Lower lobe of right lung (tissue), 2 donors: ENCODE measurements around the gene GNG7. TPM values are rescaled to one million over a fixed set of nuclear protein-coding genes. Genes with fewer than 3 reads are reported as not detected.
A peak's percentile ranks its signal among the peaks of the same experiment; 100 is the strongest.

Experiments used
- ATAC-seq, 2 donors: fragments of 200-7000 bp; cut with Tn5 transposase; one replicate each; pipeline ENCODE4 v1.9.1; 2020 to 2022; ENCODE audit warnings: mild to moderate bottlenecking in 2 of 2, moderate library complexity in 2 of 2
- DNase-seq: peaks from one replicate; pipeline ENCODE4 v3.0.0-alpha.2; 2020
- H3K27ac ChIP-seq: fragments of 200-600 bp; one replicate; pipeline ENCODE4 v1.8.0; 2022
- H3K27me3 ChIP-seq: fragments of 200-600 bp; one replicate; pipeline ENCODE4 v1.8.0; 2022; ENCODE audit warnings: low read depth
- H3K36me3 ChIP-seq: fragments of 200-600 bp; one replicate; pipeline ENCODE4 v1.8.0; 2022; ENCODE audit warnings: mild to moderate bottlenecking
- H3K4me1 ChIP-seq: fragments of 200-600 bp; one replicate; pipeline ENCODE4 v1.8.0; 2022
- H3K4me3 ChIP-seq: fragments of 200-600 bp; one replicate; pipeline ENCODE4 v1.8.0; 2022; ENCODE audit warnings: mild to moderate bottlenecking
- H3K9me3 ChIP-seq: fragments of 200-600 bp; one replicate; pipeline ENCODE4 v1.8.0; 2022
- intact Hi-C: fragments of 100-400 bp; cut with DNase I; formaldehyde crosslinking; loops from one replicate; pipeline ENCODE4 v1.11.0; 2022
- total RNA-seq: library from RNA; stranded (reverse); fragmentation: NEBNext Ultra II Directional; extraction: Animal tissue kit (Norgen Biotek cat#: 25700); gene quantifications from one replicate; pipeline ENCODE4 v1.2.1, GENCODE V29; 2021
- TF ChIP-seq, protein P1 (sequence below): fragments of 200-600 bp; IDR thresholded peaks from one replicate; pipeline ENCODE4 v1.8.0; 2022; ENCODE audit warnings: antibody characterized with exemption, mild to moderate bottlenecking
- donor health status: DM: no; HTN: yes; CAD: no; lungs with severe emphysema.

GNG7 gene
- total RNA-seq, 1 donor from 2014 or later = 6.2 TPM

DNA sequence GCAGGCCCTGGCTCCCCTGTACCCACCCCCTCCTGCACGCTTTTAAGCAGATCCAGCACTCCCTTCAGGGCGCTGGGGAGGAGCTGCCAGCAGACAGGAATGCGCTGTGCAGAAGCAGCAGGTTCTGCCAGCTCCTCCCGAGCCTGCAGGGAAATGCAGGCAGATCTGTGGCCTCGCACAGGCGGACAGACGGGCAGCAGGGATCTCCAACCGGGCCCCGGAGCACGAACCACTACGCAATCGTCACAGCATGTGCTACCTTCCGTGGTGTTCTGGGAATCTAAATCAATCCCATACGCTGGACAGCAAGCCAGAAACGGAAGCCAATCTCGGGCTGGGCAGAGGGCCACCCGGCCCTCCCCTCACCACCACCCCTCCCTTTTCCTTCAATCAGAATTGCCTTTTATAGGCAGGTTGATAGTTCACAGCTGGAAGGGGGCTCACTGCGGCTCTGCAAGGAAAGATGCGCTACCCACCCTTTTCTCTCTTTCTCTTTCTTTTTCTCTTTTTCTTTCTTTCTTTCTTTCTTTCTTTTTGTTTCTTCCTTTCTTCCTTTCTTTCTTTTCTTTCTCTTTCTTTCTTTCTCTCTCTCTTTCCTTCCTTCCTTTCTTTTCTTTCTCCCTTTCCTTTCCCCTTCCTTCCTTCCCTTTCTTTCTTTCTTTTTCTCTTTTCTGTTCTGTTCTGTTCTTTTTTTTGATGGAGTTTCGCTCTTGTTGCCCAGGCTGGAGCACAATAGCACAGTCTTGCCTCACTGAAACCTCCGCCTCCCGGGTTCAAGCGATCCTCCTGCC lies 99.9 kb downstream of the GNG7 start:
- H3K4me3 ChIP-seq = peak overlapping the region; percentile 35
- DNase-seq = peak; percentile 75

DNA sequence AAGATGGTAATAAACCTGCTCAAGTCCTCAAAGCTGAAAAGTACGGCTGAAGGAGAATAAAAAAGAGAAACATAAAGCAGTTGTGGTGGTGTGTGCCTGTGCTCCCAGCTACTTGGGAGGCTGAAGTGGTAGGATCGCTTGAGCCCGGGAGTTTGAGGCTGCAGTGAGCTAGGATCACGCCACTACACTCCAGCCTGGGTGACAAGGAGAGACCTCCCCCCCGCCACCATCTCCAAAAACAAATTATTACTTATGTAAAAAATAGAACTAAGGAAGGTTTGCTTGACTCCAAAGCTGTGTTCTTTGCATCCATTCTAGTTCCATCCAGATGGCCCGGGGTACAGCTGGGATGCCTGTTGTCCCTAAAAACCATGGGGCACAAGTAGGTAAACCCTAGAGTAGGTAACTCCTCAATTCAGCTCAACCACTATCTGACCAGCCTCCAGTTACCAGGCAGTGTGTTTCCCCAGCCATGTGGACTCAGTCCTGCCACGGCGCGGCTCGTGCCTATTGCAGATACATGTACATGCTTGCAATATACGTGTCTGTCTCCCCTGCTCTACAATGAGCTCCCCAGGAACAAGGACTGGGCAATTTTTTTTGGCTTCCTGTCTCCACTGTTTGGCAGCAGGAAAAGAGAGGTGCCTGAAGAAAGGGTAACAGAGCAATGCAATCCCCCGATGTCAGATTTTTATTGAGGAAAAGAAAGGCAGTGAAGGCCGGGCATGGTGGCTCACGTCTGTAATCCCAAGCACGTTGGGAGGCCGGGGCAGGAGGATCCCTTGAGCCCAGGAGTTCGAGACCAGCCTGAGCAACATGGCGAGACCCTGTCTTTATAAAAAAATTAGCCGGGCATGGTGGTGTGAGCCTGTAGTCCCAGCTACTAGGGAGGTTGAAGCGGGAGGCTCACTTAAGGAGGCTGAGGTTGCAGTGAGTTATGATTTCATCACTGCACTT lies 101.3 kb downstream of the GNG7 start:
- no peaks in the 10 kb centered on the region for H3K27me3 ChIP-seq
- no peak overlapping the region for H3K4me3 ChIP-seq
- DNase-seq (peak; percentile 23), ATAC-seq (no peak)
- H3K27ac ChIP-seq = no peak overlapping the region
- H3K36me3 ChIP-seq = no peaks in the 10 kb centered on the region
- intact Hi-C loops = no loop called here
- peaks cover 32% of the 10 kb centered on the region for H3K4me1 ChIP-seq
- H3K9me3 ChIP-seq = no peaks in the 10 kb centered on the region
- TF ChIP-seq, protein P1, sequence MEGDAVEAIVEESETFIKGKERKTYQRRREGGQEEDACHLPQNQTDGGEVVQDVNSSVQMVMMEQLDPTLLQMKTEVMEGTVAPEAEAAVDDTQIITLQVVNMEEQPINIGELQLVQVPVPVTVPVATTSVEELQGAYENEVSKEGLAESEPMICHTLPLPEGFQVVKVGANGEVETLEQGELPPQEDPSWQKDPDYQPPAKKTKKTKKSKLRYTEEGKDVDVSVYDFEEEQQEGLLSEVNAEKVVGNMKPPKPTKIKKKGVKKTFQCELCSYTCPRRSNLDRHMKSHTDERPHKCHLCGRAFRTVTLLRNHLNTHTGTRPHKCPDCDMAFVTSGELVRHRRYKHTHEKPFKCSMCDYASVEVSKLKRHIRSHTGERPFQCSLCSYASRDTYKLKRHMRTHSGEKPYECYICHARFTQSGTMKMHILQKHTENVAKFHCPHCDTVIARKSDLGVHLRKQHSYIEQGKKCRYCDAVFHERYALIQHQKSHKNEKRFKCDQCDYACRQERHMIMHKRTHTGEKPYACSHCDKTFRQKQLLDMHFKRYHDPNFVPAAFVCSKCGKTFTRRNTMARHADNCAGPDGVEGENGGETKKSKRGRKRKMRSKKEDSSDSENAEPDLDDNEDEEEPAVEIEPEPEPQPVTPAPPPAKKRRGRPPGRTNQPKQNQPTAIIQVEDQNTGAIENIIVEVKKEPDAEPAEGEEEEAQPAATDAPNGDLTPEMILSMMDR = no peak

More for the DNA sequence above, 99.9 kb downstream of the GNG7 start:
- Histone ChIP-seq H3K36me3 (no peaks in the 10 kb centered on the region), H3K4me1 (peaks cover 32% of the 10 kb centered on the region), H3K27ac (peak overlapping the region; percentile 55), H3K27me3 (no peaks in the 10 kb centered on the region), H3K9me3 (no peaks in the 10 kb centered on the region)
- intact Hi-C loops = no loop called here
- TF ChIP-seq, protein P1 = peak; percentile 6
- peak; percentile 81 to 83 for ATAC-seq

DNA sequence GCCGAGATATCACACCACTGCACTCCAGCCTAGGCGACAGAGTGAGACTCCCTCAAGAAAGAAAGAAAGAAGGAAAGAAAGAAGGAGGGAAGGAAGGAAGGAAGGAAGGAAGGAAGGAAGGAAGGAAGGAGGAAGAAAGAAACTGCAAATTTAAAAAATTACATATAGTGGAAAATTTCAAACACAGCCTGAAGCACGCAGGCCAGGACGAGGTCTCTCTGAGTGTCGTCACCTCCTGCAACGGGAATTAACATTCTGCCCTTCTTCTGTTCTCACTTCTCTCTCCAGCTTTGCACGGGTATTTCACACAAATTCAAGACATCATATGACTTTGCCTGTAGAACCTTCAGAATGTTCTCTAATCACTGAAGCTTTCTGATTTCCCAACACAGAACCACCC lies 108.2 kb downstream of the GNG7 start:
- H3K27me3 ChIP-seq = no peaks in the 10 kb centered on the region
- peaks cover 8% of the 10 kb centered on the region for H3K4me1 ChIP-seq
- H3K36me3 ChIP-seq = no peaks in the 10 kb centered on the region
- no peak for ATAC-seq
- H3K27ac ChIP-seq = no peak overlapping the region
- no peaks in the 10 kb centered on the region for H3K9me3 ChIP-seq
- TF ChIP-seq, protein P1 = no peak
- intact Hi-C loops = no loop called here
- no peak overlapping the region for H3K4me3 ChIP-seq
- peak; percentile 19 for DNase-seq

DNA sequence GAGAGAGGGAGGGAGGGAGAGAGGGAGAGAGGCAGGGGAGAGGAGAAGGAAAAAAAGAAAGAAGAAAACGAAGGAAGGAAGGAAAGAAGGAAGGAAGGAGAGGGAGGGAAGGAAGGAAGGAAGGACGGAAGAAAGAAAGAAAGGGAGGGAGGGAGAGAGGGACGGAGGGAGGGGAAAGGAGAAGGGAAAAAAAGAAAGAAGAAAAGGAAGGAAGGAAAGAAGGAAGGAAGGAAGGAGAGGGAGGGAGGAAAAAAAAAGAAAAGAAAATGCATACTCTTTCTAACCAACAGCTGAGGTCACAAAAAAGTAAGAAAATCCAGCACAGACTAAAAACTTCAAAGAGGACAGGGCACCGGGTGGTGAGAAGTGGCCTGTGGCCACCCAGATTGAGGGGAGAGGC lies 109.7 kb downstream of the GNG7 start:
- H3K4me1 ChIP-seq = no peaks in the 10 kb centered on the region
- no peaks in the 10 kb centered on the region for H3K9me3 ChIP-seq
- TF ChIP-seq, protein P1 = no peak
- intact Hi-C loops = no loop called here
- no peak for ATAC-seq
- no peak overlapping the region for H3K27ac ChIP-seq
- H3K27me3 ChIP-seq = no peaks in the 10 kb centered on the region
- no peak for DNase-seq
- no peaks in the 10 kb centered on the region for H3K36me3 ChIP-seq
- H3K4me3 ChIP-seq = no peak overlapping the region

DNA sequence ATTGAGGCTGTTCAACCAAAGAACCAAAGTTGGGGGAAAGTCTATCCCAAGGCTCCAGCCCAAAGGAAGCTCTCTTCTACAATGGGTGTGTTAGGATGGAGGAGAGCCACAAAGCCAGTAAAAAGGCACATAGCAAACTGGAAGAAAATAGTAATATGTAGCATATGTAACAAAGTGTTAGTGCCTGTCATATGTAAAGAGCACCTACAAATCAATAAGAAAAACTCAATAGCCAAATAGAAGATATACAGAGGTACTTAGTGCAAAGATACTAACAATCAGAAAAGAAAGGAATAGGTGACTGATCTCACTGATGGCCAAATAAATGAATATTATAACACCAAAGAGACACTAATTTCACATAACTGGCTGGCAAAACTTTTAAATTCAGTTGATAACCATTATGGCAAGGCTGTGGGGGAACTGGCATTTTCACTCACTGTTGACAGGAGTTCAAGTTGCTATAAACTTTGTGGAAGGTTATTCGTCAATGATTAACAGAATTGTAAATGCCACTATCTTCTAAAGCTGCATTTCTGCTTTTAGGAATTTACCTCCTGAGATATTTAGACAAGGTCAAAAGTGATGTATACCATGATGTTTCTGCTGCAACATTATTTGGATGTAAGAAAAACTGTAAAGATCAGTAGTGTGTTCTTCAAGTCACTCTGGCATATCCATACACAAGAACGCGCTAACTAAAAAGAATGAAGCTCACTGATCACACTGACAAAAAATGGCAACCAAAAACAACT lies 110.8 kb downstream of the GNG7 start:
- H3K36me3 ChIP-seq = no peaks in the 10 kb centered on the region
- H3K4me3 ChIP-seq = no peak overlapping the region
- no peak for DNase-seq
- H3K27ac ChIP-seq = no peak overlapping the region
- no peaks in the 10 kb centered on the region for H3K4me1 ChIP-seq
- intact Hi-C loops = no loop called here
- H3K27me3 ChIP-seq = no peaks in the 10 kb centered on the region
- TF ChIP-seq, protein P1 = no peak
- no peaks in the 10 kb centered on the region for H3K9me3 ChIP-seq
- ATAC-seq = no peak
